CD14-positive monocyte (primary cell): ENCODE data around the gene ARL11. TPM values are rescaled to one million over a fixed set of nuclear protein-coding genes. Genes with fewer than 3 reads are reported as not detected.
"Not testable (repeated sequence)": the region's sequence is repeated elsewhere in the genome, so short reads cannot be mapped to it uniquely, and the experiment has no call there.

ENCODE experiments used
- DNase-seq, 3 donors: peaks; one replicate each; pipeline ENCODE4 v3.0.0-alpha.2; 2011 to 2022
- H2AFZ ChIP-seq: 2 replicates; pipeline ENCODE4 v1.6.0; 2012; ENCODE audit warnings: mild to moderate bottlenecking, low read depth, low read length, inconsistent platforms; ENCODE audit not compliant: insufficient read depth, poor library complexity, severe bottlenecking
- H3K27ac ChIP-seq, 2 donors: 1 replicate in 1 of 2; 2 replicates in 1 of 2; pipeline ENCODE4 v1.5.1; 2012 to 2013; ENCODE audit warnings: low read length in 2 of 2, control low read depth in 1 of 2, inconsistent platforms in 1 of 2, low read depth in 1 of 2, mild to moderate bottlenecking in 1 of 2
- H3K27me3 ChIP-seq, 2 donors: one replicate each; pipeline versions ENCODE4 v1.6.0 to v1.6.1; 2011 to 2013; ENCODE audit warnings: low read length in 2 of 2; ENCODE audit not compliant: control insufficient read depth in 2 of 2, insufficient read depth in 2 of 2
- H3K36me3 ChIP-seq, 2 donors: replicated peaks in 1 of 2; 1 replicate in 1 of 2; 2 replicates in 1 of 2; pipeline versions ENCODE4 v1.5.1 to v1.6.1; 2012 to 2013; ENCODE audit warnings: low read length in 2 of 2, control low read depth in 1 of 2, inconsistent platforms in 1 of 2, mild to moderate bottlenecking in 1 of 2; ENCODE audit not compliant: insufficient read depth in 2 of 2, control insufficient read depth in 1 of 2
- H3K4me1 ChIP-seq, 2 donors: 1 replicate in 1 of 2; 2 replicates in 1 of 2; pipeline versions ENCODE4 v1.5.1 to v1.6.1; 2012 to 2013; ENCODE audit warnings: low read length in 2 of 2, control low read depth in 1 of 2, inconsistent platforms in 1 of 2, mild to moderate bottlenecking in 1 of 2, moderate library complexity in 1 of 2; ENCODE audit not compliant: insufficient read depth in 2 of 2, control insufficient read depth in 1 of 2
- H3K4me2 ChIP-seq: replicated peaks from 2 replicates; pipeline ENCODE3; 2012; ENCODE audit warnings: low read length, moderate library complexity, mild to moderate bottlenecking; ENCODE audit not compliant: poor library complexity, severe bottlenecking; ENCODE audit errors: extremely low read depth
- H3K4me3 ChIP-seq, 3 experiments: fragments of 200-600 bp in 1 of 3; sonication (generic) in 1 of 3; replicated peaks in 1 of 3; 1 replicate in 2 of 3; 2 replicates in 1 of 3; pipeline ENCODE4 v1.5.1; 2011 to 2013; ENCODE audit warnings: low read length in 3 of 3, mild to moderate bottlenecking in 3 of 3, control low read depth in 2 of 3, low read depth in 2 of 3, inconsistent platforms in 1 of 3, moderate library complexity in 1 of 3
- H3K79me2 ChIP-seq: 2 replicates; pipeline ENCODE4 v1.6.0; 2012; ENCODE audit warnings: mild to moderate bottlenecking, control low read depth, inconsistent platforms, low read length, moderate library complexity; ENCODE audit not compliant: insufficient read depth
- H3K9ac ChIP-seq: 2 replicates; pipeline ENCODE4 v1.6.0; 2017; ENCODE audit warnings: low read length, mild to moderate bottlenecking; ENCODE audit not compliant: insufficient read depth, poor library complexity, severe bottlenecking
- H3K9me3 ChIP-seq, 2 donors: replicated peaks in 1 of 2; 1 replicate in 1 of 2; 2 replicates in 1 of 2; pipeline versions ENCODE4 v1.5.1 to v1.6.1; 2012 to 2013; ENCODE audit warnings: low read length in 2 of 2, control low read depth in 1 of 2; ENCODE audit not compliant: control insufficient read depth in 1 of 2, insufficient read depth in 1 of 2
- H4K20me1 ChIP-seq: 2 replicates; pipeline ENCODE4 v1.6.0; 2012; ENCODE audit warnings: mild to moderate bottlenecking, low read length, control low read depth, moderate library complexity; ENCODE audit not compliant: insufficient read depth
- H3K27ac Mint-ChIP-seq, 7 donors: one replicate each; pipeline ENCODE4 v1.8.0; 2020; ENCODE audit warnings: mild to moderate bottlenecking in 7 of 7, mixed read lengths in 7 of 7, moderate library complexity in 6 of 7, inconsistent platforms in 2 of 7
- H3K27me3 Mint-ChIP-seq, 3 donors: one replicate each; pipeline ENCODE4 v1.8.0; 2021 to 2022; ENCODE audit warnings: low read depth in 3 of 3, mild to moderate bottlenecking in 3 of 3, mixed read lengths in 3 of 3, moderate library complexity in 3 of 3, inconsistent platforms in 1 of 3
- H3K36me3 Mint-ChIP-seq, 2 donors: one replicate each; pipeline ENCODE4 v1.8.0; 2020; ENCODE audit warnings: mixed read lengths in 2 of 2, inconsistent platforms in 1 of 2, mild to moderate bottlenecking in 1 of 2
- H3K4me1 Mint-ChIP-seq: one replicate; pipeline ENCODE4 v1.8.0; 2020; ENCODE audit warnings: mild to moderate bottlenecking, mixed read lengths
- H3K4me3 Mint-ChIP-seq, 2 donors: one replicate each; pipeline ENCODE4 v1.8.0; 2020; ENCODE audit warnings: mild to moderate bottlenecking in 2 of 2, mixed read lengths in 2 of 2, moderate library complexity in 1 of 2
- H3K9me3 Mint-ChIP-seq, 7 donors: one replicate each; pipeline ENCODE4 v1.8.0; 2020 to 2022; ENCODE audit warnings: mixed read lengths in 7 of 7, mild to moderate bottlenecking in 6 of 7, moderate library complexity in 6 of 7, inconsistent platforms in 2 of 7
- CTCF ChIP-seq: fragments of 200-600 bp; IDR thresholded peaks from one replicate; pipeline ENCODE4 v1.8.0; 2022; ENCODE audit warnings: antibody characterized with exemption, mild to moderate bottlenecking
- WGBS: methylation state at CpG from one replicate; pipeline ENCODE4 v1.1.5; 2013; ENCODE audit warnings: missing lambda C conversion rate; ENCODE audit not compliant: insufficient coverage; 5-methylcytosine and 5-hydroxymethylcytosine counted together
- intact Hi-C, 2 donors: fragments of 100-400 bp; cut with micrococcal nuclease; formaldehyde crosslinking; loops; one replicate each; pipeline versions ENCODE4 v1.15.0 to v1.15.1; 2023
- polyA plus RNA-seq, 3 donors: library from polyadenylated mRNA; depleted of rRNA in 1 of 3; unstranded in 2 of 3; stranded (reverse) in 1 of 3; fragments of 300-500 nt in 2 of 3; fragments of >200 nt in 1 of 3; fragmentation: Illumina TruSeq in 2 of 3; gene quantifications; 1 replicate in 2 of 3; 2 replicates in 1 of 3; pipeline ENCODE4 v1.2.3, GENCODE V29; 2012 to 2021

Gene ARL11
- polyA plus RNA-seq, 3 donors: 12.8 to 19.2 (median 15.2) TPM

- no peak for TF ChIP-seq CTCF
- H3K27me3 Mint-ChIP-seq: peaks cover 5 to 11% (median 8%) of the 10 kb centered on the region in 3 donors
- no peak for DNase-seq
- H3K36me3 Mint-ChIP-seq: peaks cover 6 to 8% of the 10 kb centered on the region in 2 donors
- Histone ChIP-seq H3K79me2 (peaks cover 15% of the 10 kb centered on the region), H3K9me3 (no peaks in the 10 kb centered on the region), H2AFZ (no peak overlapping the region), H3K4me3 (no peak overlapping the region), H3K36me3 (no peaks in the 10 kb centered on the region), H3K4me1 (peaks cover 17 to 24% of the 10 kb centered on the region in 2 donors), H3K4me2 (no peak overlapping the region), H3K27ac (no peak overlapping the region), H3K9ac (no peak overlapping the region), H3K27me3 (no peaks in the 10 kb centered on the region), H4K20me1 (no peaks in the 10 kb centered on the region)
- intact Hi-C loops: no loop called here
- H3K9me3 Mint-ChIP-seq: no peaks in the 10 kb centered on the region
- WGBS: 86% methylated on average over 2 of the region's 2 CpGs
- no peak overlapping the region for H3K4me3 Mint-ChIP-seq
- H3K4me1 Mint-ChIP-seq: peaks cover 24% of the 10 kb centered on the region
- no peak overlapping the region for H3K27ac Mint-ChIP-seq
Measured at GRCh38 chr13:49587311-49587847, 40.9 kb upstream of the ARL11 start.

- peaks cover 5 to 11% (median 8%) of the 10 kb centered on the region in 3 donors for H3K27me3 Mint-ChIP-seq
- H3K36me3 Mint-ChIP-seq, H3K27ac Mint-ChIP-seq, H3K9ac ChIP-seq, H3K4me2 ChIP-seq, intact Hi-C loops, H3K4me1 Mint-ChIP-seq, H2AFZ ChIP-seq, H3K36me3 ChIP-seq, H3K4me1 ChIP-seq, H3K79me2 ChIP-seq, H3K4me3 ChIP-seq, DNase-seq, H3K9me3 ChIP-seq, H4K20me1 ChIP-seq, H3K27ac ChIP-seq, H3K9me3 Mint-ChIP-seq, H3K27me3 ChIP-seq: not testable (repeated sequence)
- H3K4me3 Mint-ChIP-seq: peak overlapping the region in 1 of 2 donors; percentile 48
- WGBS: 80% methylated on average over 2 of the region's 3 CpGs
Measured at GRCh38 chr13:49590714-49591113, 37.6 kb upstream of the ARL11 start.

- H3K79me2 ChIP-seq, H3K4me1 Mint-ChIP-seq, H3K4me3 ChIP-seq, H3K27me3 Mint-ChIP-seq, intact Hi-C loops, H3K27ac Mint-ChIP-seq, H3K9ac ChIP-seq, H3K4me1 ChIP-seq, DNase-seq, H3K4me2 ChIP-seq, H3K36me3 Mint-ChIP-seq, H3K27ac ChIP-seq, H2AFZ ChIP-seq, H3K9me3 ChIP-seq, H3K36me3 ChIP-seq, H4K20me1 ChIP-seq, H3K4me3 Mint-ChIP-seq, H3K27me3 ChIP-seq: not testable (repeated sequence)
- WGBS: no CpG with 5 or more reads among the region's 4 CpGs
- peaks cover 1 to 11% (median 3%) of the 10 kb centered on the region in 7 donors for H3K9me3 Mint-ChIP-seq
Measured at GRCh38 chr13:49593876-49594275, 34.4 kb upstream of the ARL11 start.
